Measurements from ENCODE around the gene SLC10A3. TPM values are rescaled to one million over a fixed set of nuclear protein-coding genes. Genes with fewer than 3 reads are reported as not detected.

SLC10A3 gene
- total and polyA plus RNA-seq, 2 of the 13 experiments (the other 11 are each of a cell fraction or from before 2014, with no cell fraction given): 10.1 to 11.5 TPM

DNA sequence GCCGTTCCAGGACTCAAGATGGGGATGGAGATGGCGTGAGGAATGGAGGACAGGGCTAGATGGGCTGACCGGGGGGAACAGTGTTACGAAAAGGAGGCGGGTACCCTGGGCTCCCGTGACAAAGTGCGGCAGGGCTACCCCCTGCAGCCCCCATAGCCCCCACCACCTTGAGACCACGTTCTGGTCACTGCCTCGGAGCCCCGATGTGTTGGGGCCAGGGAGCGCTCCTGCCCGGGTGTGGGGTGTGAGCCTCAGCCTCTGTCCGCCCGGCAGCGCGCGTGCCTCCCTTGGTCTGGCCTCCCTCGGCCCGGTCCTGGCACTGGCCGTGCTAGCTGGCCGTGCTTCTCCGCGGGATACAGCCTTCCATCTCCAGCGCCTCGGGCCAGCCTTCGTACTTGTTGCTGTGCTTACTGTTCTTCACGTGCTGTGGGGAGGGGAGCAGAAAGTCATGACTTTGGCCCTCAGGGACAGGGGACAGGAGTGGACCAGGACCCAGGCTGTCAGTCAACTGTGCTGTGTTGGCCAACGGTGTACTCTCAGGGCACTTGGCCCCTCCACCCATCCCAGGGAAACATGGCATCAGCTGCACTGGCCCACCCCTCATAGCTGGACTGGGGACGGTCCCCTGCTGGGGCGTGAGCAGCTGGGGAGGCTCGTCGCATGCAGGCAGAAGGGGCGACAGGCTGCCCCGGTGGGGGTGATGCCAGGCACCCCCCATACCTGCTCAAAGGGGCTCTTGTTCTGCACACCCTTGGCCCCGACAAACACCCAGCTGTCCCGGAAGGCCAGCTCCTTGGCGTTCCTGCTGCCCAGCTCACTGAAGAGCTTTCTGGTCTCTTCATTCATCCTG, 16.3 kb upstream of the SLC10A3 start (continued):
- TF ChIP-seq RCOR2 (CRISPR knock-in tag; IDR thresholded peaks at IDR 0.05): no peak
- no peak for TF ChIP-seq FOSL1 (CRISPR knock-in tag; IDR thresholded peaks at IDR 0.05; ENCODE audit: borderline replicate concordance)
- TF ChIP-seq ZKSCAN1 (IDR thresholded peaks at IDR 0.05; ENCODE audit: low read length): no peak
- TF ChIP-seq MAFF (IDR thresholded peaks at IDR 0.05; ENCODE audit: low read depth, low read length): no peak
- TF ChIP-seq, protein P1, sequence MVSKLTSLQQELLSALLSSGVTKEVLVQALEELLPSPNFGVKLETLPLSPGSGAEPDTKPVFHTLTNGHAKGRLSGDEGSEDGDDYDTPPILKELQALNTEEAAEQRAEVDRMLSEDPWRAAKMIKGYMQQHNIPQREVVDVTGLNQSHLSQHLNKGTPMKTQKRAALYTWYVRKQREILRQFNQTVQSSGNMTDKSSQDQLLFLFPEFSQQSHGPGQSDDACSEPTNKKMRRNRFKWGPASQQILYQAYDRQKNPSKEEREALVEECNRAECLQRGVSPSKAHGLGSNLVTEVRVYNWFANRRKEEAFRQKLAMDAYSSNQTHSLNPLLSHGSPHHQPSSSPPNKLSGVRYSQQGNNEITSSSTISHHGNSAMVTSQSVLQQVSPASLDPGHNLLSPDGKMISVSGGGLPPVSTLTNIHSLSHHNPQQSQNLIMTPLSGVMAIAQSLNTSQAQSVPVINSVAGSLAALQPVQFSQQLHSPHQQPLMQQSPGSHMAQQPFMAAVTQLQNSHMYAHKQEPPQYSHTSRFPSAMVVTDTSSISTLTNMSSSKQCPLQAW (CRISPR knock-in tag; IDR thresholded peaks at IDR 0.05): no peak
- no peak for TF ChIP-seq MEIS1 (CRISPR knock-in tag; IDR thresholded peaks at IDR 0.05; ENCODE audit: borderline replicate concordance)
- TF ChIP-seq ZZZ3 (CRISPR knock-in tag; IDR thresholded peaks at IDR 0.05; ENCODE audit: borderline replicate concordance): no peak
- TF ChIP-seq ZNF570 (CRISPR knock-in tag; IDR thresholded peaks at IDR 0.05; ENCODE audit: borderline replicate concordance): no peak
- no peak for TF ChIP-seq GABPA (IDR thresholded peaks at IDR 0.05; ENCODE audit: low read depth, low read length)
- no peak for TF ChIP-seq GABPA (CRISPR knock-in tag; IDR thresholded peaks at IDR 0.05; ENCODE audit: low read depth)
- no peak for TF ChIP-seq NFYB (CRISPR knock-in tag; IDR thresholded peaks at IDR 0.05)

DNA sequence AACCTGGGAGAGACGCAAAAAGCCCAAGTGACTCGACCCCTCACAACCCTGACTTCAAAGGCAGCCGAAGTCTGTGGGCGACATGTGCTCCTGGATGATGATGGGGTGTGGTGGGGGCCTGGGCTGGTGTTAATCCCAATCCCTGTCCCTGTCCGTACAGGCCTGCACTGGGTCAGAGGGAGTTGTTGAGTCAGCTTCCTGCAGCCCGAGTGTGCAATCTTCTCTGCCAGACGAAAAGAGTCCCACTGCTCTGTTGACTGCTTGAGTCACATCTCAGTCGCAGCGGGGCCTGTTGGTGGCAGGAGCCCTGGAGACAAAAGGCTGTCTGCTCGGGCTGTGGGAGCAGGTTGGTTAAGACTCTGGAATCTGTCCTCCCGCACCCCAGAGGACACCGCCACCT, 15.3 kb upstream of the SLC10A3 start:
- POLR2A ChIA-PET: no interaction called here
- BruUV-seq (replicated peaks): no TSS peak
- H3K9ac ChIP-seq (ENCODE audit: insufficient read depth, low read depth, low read length): no peak overlapping the region
- no peak overlapping the region for H3K27ac ChIP-seq (ENCODE audit: extremely low read length, insufficient read depth, low read length)
- no peaks in the 10 kb centered on the region for H3K27me3 ChIP-seq (ENCODE audit: control insufficient read depth in 1 of 2, insufficient read depth in 2 of 2, low read length in 2 of 2)
- DNase-seq (ENCODE audit: low spot score): no peak
- no peak for FAIRE-seq
- no peak overlapping the region for H3K4me3 ChIP-seq (replicated peaks in 1 of 3; ENCODE audit: insufficient read depth in 1 of 3, low read depth in 2 of 3, low read length in 3 of 3)
- H3K79me2 ChIP-seq (ENCODE audit: insufficient read depth, low read length): no peaks in the 10 kb centered on the region
- no peaks in the 10 kb centered on the region for H3K9me3 ChIP-seq (ENCODE audit: low read length)
- no peaks in the 10 kb centered on the region for H4K20me1 ChIP-seq (ENCODE audit: insufficient read depth, low read length)
- H3K36me3 ChIP-seq (replicated peaks in 1 of 2; ENCODE audit: control insufficient read depth in 1 of 2, insufficient read depth in 2 of 2, low read length in 2 of 2): no peaks in the 10 kb centered on the region
- CTCF ChIA-PET (ENCODE audit: low intra/inter-chr PET ratio, low total read pairs): no interaction called here
- ATAC-seq: no peak
- H2AFZ ChIP-seq (ENCODE audit: low read length): no peak overlapping the region
- WGBS (ENCODE audit: low lambda C conversion rate): no CpG with 5 or more reads among the region's 12 CpGs
- no peak overlapping the region for H3K4me2 ChIP-seq (ENCODE audit: low read depth, low read length)
- TF ChIP-seq TARDBP (CRISPR knock-in tag; IDR thresholded peaks at IDR 0.05) (no peak), ZNF12 (CRISPR knock-in tag; IDR thresholded peaks at IDR 0.05) (no peak), ATAD3A (CRISPR knock-in tag; IDR thresholded peaks at IDR 0.05) (no peak), FOXP1 (IDR thresholded peaks at IDR 0.05) (no peak), FOXP1 (CRISPR knock-in tag; IDR thresholded peaks at IDR 0.05) (no peak), SETDB1 (CRISPR knock-in tag; IDR thresholded peaks at IDR 0.05; ENCODE audit: borderline replicate concordance) (no peak), MYC (CRISPR knock-in tag; IDR thresholded peaks at IDR 0.05; ENCODE audit: borderline replicate concordance) (no peak)
- TF ChIP-seq, protein P2, sequence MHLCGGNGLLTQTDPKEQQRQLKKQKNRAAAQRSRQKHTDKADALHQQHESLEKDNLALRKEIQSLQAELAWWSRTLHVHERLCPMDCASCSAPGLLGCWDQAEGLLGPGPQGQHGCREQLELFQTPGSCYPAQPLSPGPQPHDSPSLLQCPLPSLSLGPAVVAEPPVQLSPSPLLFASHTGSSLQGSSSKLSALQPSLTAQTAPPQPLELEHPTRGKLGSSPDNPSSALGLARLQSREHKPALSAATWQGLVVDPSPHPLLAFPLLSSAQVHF (CRISPR knock-in tag; IDR thresholded peaks at IDR 0.05): no peak
- TF ChIP-seq, protein P3, sequence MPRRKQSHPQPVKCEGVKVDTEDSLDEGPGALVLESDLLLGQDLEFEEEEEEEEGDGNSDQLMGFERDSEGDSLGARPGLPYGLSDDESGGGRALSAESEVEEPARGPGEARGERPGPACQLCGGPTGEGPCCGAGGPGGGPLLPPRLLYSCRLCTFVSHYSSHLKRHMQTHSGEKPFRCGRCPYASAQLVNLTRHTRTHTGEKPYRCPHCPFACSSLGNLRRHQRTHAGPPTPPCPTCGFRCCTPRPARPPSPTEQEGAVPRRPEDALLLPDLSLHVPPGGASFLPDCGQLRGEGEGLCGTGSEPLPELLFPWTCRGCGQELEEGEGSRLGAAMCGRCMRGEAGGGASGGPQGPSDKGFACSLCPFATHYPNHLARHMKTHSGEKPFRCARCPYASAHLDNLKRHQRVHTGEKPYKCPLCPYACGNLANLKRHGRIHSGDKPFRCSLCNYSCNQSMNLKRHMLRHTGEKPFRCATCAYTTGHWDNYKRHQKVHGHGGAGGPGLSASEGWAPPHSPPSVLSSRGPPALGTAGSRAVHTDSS (CRISPR knock-in tag; conservative IDR thresholded peaks at IDR 0.05): no peak
- in situ Hi-C loops (cut with HindIII; ENCODE audit: extremely low pct_ligation_motif_present, low pct_unique_long_range_greater_than_20kb) (no loop called here), intact Hi-C loops (cut with micrococcal nuclease; ENCODE audit: unreplicated experiment) (no loop called here)
- 0 out of 2 replicates have a peak, but pooled peaks cover 6% of the 10 kb centered on the region for H3K4me1 ChIP-seq (ENCODE audit: insufficient read depth, low read length)

All from HepG2 (cell line).